Measurements from ENCODE around the gene ZPLD1.

DNA sequence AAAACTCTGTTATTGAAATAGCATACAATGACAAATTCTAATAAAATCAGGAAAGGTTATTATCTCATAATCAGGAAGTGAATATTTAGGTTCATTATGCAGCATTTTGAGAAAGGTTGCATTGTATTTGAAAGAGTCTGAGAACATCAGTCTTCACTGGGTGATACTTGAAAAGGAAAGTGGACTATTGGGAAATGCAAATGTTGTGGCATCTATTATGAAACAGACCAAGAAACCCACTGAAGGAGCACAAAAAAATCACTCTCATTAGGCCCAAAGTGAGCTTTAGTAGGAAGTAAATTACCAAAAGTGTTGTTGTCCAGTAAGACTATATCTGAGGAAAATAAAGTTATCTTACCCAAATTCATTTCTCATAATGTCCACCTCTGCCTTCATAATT lies 90.8 kb downstream of the ZPLD1 start:
- TF ChIP-seq, protein P1, sequence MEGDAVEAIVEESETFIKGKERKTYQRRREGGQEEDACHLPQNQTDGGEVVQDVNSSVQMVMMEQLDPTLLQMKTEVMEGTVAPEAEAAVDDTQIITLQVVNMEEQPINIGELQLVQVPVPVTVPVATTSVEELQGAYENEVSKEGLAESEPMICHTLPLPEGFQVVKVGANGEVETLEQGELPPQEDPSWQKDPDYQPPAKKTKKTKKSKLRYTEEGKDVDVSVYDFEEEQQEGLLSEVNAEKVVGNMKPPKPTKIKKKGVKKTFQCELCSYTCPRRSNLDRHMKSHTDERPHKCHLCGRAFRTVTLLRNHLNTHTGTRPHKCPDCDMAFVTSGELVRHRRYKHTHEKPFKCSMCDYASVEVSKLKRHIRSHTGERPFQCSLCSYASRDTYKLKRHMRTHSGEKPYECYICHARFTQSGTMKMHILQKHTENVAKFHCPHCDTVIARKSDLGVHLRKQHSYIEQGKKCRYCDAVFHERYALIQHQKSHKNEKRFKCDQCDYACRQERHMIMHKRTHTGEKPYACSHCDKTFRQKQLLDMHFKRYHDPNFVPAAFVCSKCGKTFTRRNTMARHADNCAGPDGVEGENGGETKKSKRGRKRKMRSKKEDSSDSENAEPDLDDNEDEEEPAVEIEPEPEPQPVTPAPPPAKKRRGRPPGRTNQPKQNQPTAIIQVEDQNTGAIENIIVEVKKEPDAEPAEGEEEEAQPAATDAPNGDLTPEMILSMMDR (IDR thresholded peaks at IDR 0.05), result no peak
- no peak for TF ChIP-seq POLR2A (IDR thresholded peaks at IDR 0.05)

Measured in heart left ventricle (tissue), 13 donors.